ENCODE data around the gene GATAD2A. TPM values are rescaled to one million over a fixed set of nuclear protein-coding genes. Genes with fewer than 3 reads are reported as not detected.

Gene GATAD2A
- total RNA-seq, 1 experiment from 2014 or later, result 189 TPM

DNA sequence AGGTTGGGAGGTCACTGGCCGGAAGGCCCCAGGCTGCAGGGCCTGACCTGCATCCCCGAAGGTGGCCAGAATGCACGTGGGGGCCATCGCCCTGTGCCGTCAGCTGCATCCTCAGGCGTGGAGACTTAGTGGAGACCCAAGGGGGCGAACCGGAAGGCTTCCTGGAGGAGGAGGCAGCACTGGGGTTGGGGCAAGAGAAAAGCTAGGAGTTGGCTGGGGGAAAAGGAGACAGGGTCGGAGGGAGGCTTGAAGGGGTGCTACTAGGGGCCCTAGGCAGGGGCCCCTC, 121.8 kb downstream of the GATAD2A start:
- no peak overlapping the region for H3K4ac ChIP-seq (ENCODE audit: low read depth, low read length)
- no peak overlapping the region for H3K4me3 Mint-ChIP-seq
- no peaks in the 10 kb centered on the region for H3K4me1 ChIP-seq (ENCODE audit: insufficient read depth, low read length)
- no peak overlapping the region for H4K8ac ChIP-seq (replicated peaks; ENCODE audit: insufficient read length, low read depth, low read length)
- H3T11ph ChIP-seq (ENCODE audit: low read length), result no peak overlapping the region
- H3K9me3 Mint-ChIP-seq, result no peaks in the 10 kb centered on the region
- H3K36me3 Mint-ChIP-seq (ENCODE audit: insufficient read depth in 1 of 3, low read depth in 3 of 3), result peaks cover 13 to 67% (median 50%) of the 10 kb centered on the region in 3 experiments; a peak in 6 of 7 replicates
- H2BK5ac ChIP-seq (ENCODE audit: insufficient read length, low read length), result no peak overlapping the region
- TF ChIP-seq, protein P1, sequence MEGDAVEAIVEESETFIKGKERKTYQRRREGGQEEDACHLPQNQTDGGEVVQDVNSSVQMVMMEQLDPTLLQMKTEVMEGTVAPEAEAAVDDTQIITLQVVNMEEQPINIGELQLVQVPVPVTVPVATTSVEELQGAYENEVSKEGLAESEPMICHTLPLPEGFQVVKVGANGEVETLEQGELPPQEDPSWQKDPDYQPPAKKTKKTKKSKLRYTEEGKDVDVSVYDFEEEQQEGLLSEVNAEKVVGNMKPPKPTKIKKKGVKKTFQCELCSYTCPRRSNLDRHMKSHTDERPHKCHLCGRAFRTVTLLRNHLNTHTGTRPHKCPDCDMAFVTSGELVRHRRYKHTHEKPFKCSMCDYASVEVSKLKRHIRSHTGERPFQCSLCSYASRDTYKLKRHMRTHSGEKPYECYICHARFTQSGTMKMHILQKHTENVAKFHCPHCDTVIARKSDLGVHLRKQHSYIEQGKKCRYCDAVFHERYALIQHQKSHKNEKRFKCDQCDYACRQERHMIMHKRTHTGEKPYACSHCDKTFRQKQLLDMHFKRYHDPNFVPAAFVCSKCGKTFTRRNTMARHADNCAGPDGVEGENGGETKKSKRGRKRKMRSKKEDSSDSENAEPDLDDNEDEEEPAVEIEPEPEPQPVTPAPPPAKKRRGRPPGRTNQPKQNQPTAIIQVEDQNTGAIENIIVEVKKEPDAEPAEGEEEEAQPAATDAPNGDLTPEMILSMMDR (conservative IDR thresholded peaks at IDR 0.05), result no peak
- no peaks in the 10 kb centered on the region; the same call in 1 of the 2 replicates for H3K79me2 ChIP-seq (ENCODE audit: insufficient read depth, low read length)
- no peaks in the 10 kb centered on the region for H3K23me2 ChIP-seq (ENCODE audit: insufficient read length, low read depth, low read length, poor library complexity, severe bottlenecking)
- no peaks in the 10 kb centered on the region for H3K27me3 ChIP-seq (ENCODE audit: insufficient read depth, low read length)
- H4K91ac ChIP-seq (ENCODE audit: insufficient read length, low read depth, low read length), result no peak overlapping the region
- no peak overlapping the region for H3K56ac ChIP-seq (ENCODE audit: insufficient read length, low read depth, low read length)
- H4K5ac ChIP-seq (ENCODE audit: insufficient read length, low read depth, low read length), result no peak overlapping the region
- H2BK15ac ChIP-seq (ENCODE audit: low read depth, low read length), result no peak overlapping the region
- H2BK12ac ChIP-seq (ENCODE audit: insufficient read length, low read depth, low read length), result no peak overlapping the region
- no peak overlapping the region for H2AK5ac ChIP-seq (ENCODE audit: insufficient read length, low read length)
- H3K4me2 ChIP-seq (ENCODE audit: insufficient read depth, insufficient read length, low read length), result no peak overlapping the region
- no peak for DNase-seq
- peaks cover 5% of the 10 kb centered on the region for H3K79me1 ChIP-seq (ENCODE audit: insufficient read depth, low read depth, low read length, poor library complexity, severe bottlenecking)
- no peaks in the 10 kb centered on the region for H3K9me3 ChIP-seq (ENCODE audit: control insufficient read depth, low read depth, low read length)
- H3K27ac ChIP-seq (ENCODE audit: insufficient read length, low read depth, low read length), result no peak overlapping the region
- WGBS (ENCODE audit: extremely low coverage, insufficient read length, low lambda C conversion rate), result no CpG with 5 or more reads among the region's 9 CpGs
- H3K9ac ChIP-seq (ENCODE audit: extremely low read depth, insufficient read length, low read length), result no peak overlapping the region
- H3K27ac Mint-ChIP-seq, result peak overlapping the region in 1 of 3 experiments; percentile 44; a peak in 1 of 7 replicates
- no peak overlapping the region for H2AFZ ChIP-seq (ENCODE audit: low read length)
- no peak overlapping the region for H2BK20ac ChIP-seq (ENCODE audit: low read depth, low read length, poor library complexity, severe bottlenecking)
- H3K18ac ChIP-seq (ENCODE audit: insufficient read length, low read depth, low read length), result no peak overlapping the region
- H2BK120ac ChIP-seq (ENCODE audit: low read depth, low read length, poor library complexity, severe bottlenecking), result no peak overlapping the region
- no peak overlapping the region for H3K23ac ChIP-seq (ENCODE audit: insufficient read length, low read depth, low read length)
- no peaks in the 10 kb centered on the region for H3K27me3 Mint-ChIP-seq (ENCODE audit: low read depth)
- peaks cover 11 to 31% of the 10 kb centered on the region in 2 experiments for H3K4me1 Mint-ChIP-seq
- peaks cover 3% of the 10 kb centered on the region for H4K20me1 ChIP-seq (ENCODE audit: control insufficient read depth, insufficient read depth, insufficient read length)
- H3K14ac ChIP-seq (ENCODE audit: insufficient read depth, low read length), result no peak overlapping the region
